ENCODE measurements around the gene SLC35E1. TPM values are rescaled to one million over a fixed set of nuclear protein-coding genes. Genes with fewer than 3 reads are reported as not detected.

Gene SLC35E1
- total RNA-seq, 2 donors from 2014 or later = 42.0 to 69.1 TPM

GRCh38 chr19:16600824-16601223, 28.6 kb upstream of the SLC35E1 start:
- TF ChIP-seq POLR2AphosphoS5 (IDR thresholded peaks at IDR 0.05) = no peak
- TF ChIP-seq CTCF (IDR thresholded peaks at IDR 0.05) = no peak
- no peak for TF ChIP-seq POLR2A (IDR thresholded peaks at IDR 0.05)
- Histone ChIP-seq H3K27ac (no peak overlapping the region), H3K4me1 (replicated peaks) (peaks cover 6% of the 10 kb centered on the region), H3K9me3 (no peaks in the 10 kb centered on the region), H3K36me3 (no peaks in the 10 kb centered on the region), H3K27me3 (replicated peaks; ENCODE audit: insufficient read depth) (no peaks in the 10 kb centered on the region), H3K4me3 (no peak overlapping the region)
- intact Hi-C loops (cut with DNase I) = no loop called here
- 82% methylated on average over 5 of the region's 5 CpGs for WGBS
- no peak for DNase-seq (ENCODE audit: low spot score)

GRCh38 chr19:16599655-16600346, 27.6 kb upstream of the SLC35E1 start:
- no peaks in the 10 kb centered on the region for H3K27me3 ChIP-seq (replicated peaks; ENCODE audit: insufficient read depth)
- no peak for DNase-seq (ENCODE audit: low spot score)
- H3K36me3 ChIP-seq = no peaks in the 10 kb centered on the region
- no peak overlapping the region for H3K27ac ChIP-seq
- 93% methylated on average over 6 of the region's 6 CpGs for WGBS
- H3K4me3 ChIP-seq = no peak overlapping the region
- intact Hi-C loops (cut with DNase I) = no loop called here
- TF ChIP-seq POLR2A (IDR thresholded peaks at IDR 0.05) (no peak), POLR2AphosphoS5 (IDR thresholded peaks at IDR 0.05) (no peak), CTCF (IDR thresholded peaks at IDR 0.05) (no peak)
- no peaks in the 10 kb centered on the region for H3K4me1 ChIP-seq (replicated peaks)
- H3K9me3 ChIP-seq = no peaks in the 10 kb centered on the region

- H3K27me3 ChIP-seq (replicated peaks; ENCODE audit: insufficient read depth) = no peaks in the 10 kb centered on the region
- H3K27ac ChIP-seq = no peak overlapping the region
- H3K9me3 ChIP-seq = no peaks in the 10 kb centered on the region
- H3K4me1 ChIP-seq (replicated peaks) = no peaks in the 10 kb centered on the region
- H3K4me3 ChIP-seq = no peak overlapping the region
- no peaks in the 10 kb centered on the region for H3K36me3 ChIP-seq
- intact Hi-C loops (cut with DNase I) = no loop called here
- TF ChIP-seq POLR2AphosphoS5 (IDR thresholded peaks at IDR 0.05) (no peak), CTCF (IDR thresholded peaks at IDR 0.05) (no peak), POLR2A (IDR thresholded peaks at IDR 0.05) (no peak)
- 56% methylated on average over 4 of the region's 4 CpGs for WGBS
- no peak for DNase-seq (ENCODE audit: low spot score)
Measured at GRCh38 chr19:16598848-16599247, 26.6 kb upstream of the SLC35E1 start.

- intact Hi-C loops (cut with DNase I) = no loop called here
- no peak for DNase-seq (ENCODE audit: low spot score)
- H3K9me3 ChIP-seq = no peaks in the 10 kb centered on the region
- no peaks in the 10 kb centered on the region for H3K4me1 ChIP-seq (replicated peaks)
- no peak overlapping the region for H3K4me3 ChIP-seq
- H3K27me3 ChIP-seq (replicated peaks; ENCODE audit: insufficient read depth) = no peaks in the 10 kb centered on the region
- H3K36me3 ChIP-seq = no peaks in the 10 kb centered on the region
- no peak overlapping the region for H3K27ac ChIP-seq
- 96% methylated on average over 9 of the region's 9 CpGs for WGBS
- TF ChIP-seq POLR2AphosphoS5 (IDR thresholded peaks at IDR 0.05) (no peak), POLR2A (IDR thresholded peaks at IDR 0.05) (no peak), CTCF (IDR thresholded peaks at IDR 0.05) (no peak)
Measured at GRCh38 chr19:16596399-16596798, 24.2 kb upstream of the SLC35E1 start.

GRCh38 chr19:16595097-16595496, 22.9 kb upstream of the SLC35E1 start:
- no peak for TF ChIP-seq POLR2AphosphoS5 (IDR thresholded peaks at IDR 0.05)
- TF ChIP-seq CTCF (IDR thresholded peaks at IDR 0.05) = no peak
- TF ChIP-seq POLR2A (IDR thresholded peaks at IDR 0.05) = no peak
- Histone ChIP-seq H3K9me3 (no peaks in the 10 kb centered on the region), H3K27ac (no peak overlapping the region), H3K4me1 (replicated peaks) (no peaks in the 10 kb centered on the region), H3K4me3 (no peak overlapping the region), H3K36me3 (no peaks in the 10 kb centered on the region), H3K27me3 (replicated peaks; ENCODE audit: insufficient read depth) (no peaks in the 10 kb centered on the region)
- intact Hi-C loops (cut with DNase I) = no loop called here
- 91% methylated on average over 8 of the region's 8 CpGs for WGBS
- no peak for DNase-seq (ENCODE audit: low spot score)
